H1 (cell line): ENCODE measurements around the gene SPINDOC. TPM values are rescaled to one million over a fixed set of nuclear protein-coding genes. Genes with fewer than 3 reads are reported as not detected.

Experiments
- CTCF ChIA-PET: fragments of 300-600 bp; sonication (Branson Sonifier 250); formaldehyde crosslinking; loops from one replicate; lab custom pipeline; 2021; ENCODE audit not compliant: partially characterized antibody; lab: Charles Lee
- POLR2A ChIA-PET: fragments of 300-600 bp; sonication (Branson Sonifier 250); formaldehyde crosslinking; loops from one replicate; lab custom pipeline; 2021; ENCODE audit warnings: inconsistent platforms; ENCODE audit not compliant: partially characterized antibody; lab: Charles Lee
- DNase-seq, 2 experiments: peaks; one replicate each; pipeline versions ENCODE4 v3.0.0 to v3.0.0-alpha.2; 2010 to 2022; ENCODE audit warnings: low spot score in 2 of 2, low read depth in 1 of 2, mixed read lengths in 1 of 2
- FAIRE-seq: peaks from 2 replicates; lab custom pipeline; 2011; peaks lifted over from hg19 to GRCh38; lab: Jason Lieb, UNC
- H2AFZ ChIP-seq: 2 replicates; pipeline ENCODE4 v1.8.1; 2012; ENCODE audit warnings: low read length, inconsistent platforms
- H2AK5ac ChIP-seq: 2 replicates; pipeline ENCODE4 v1.6.1; 2013; ENCODE audit warnings: low read depth, low read length
- H2BK120ac ChIP-seq: replicated peaks from 2 replicates; pipeline ENCODE3; 2013; ENCODE audit warnings: low read depth, low read length, inconsistent platforms
- H2BK12ac ChIP-seq: 2 replicates; pipeline ENCODE4 v1.6.1; 2013; ENCODE audit warnings: low read depth, low read length
- H2BK15ac ChIP-seq: 2 replicates; pipeline ENCODE4 v1.6.1; 2013; ENCODE audit warnings: low read length
- H2BK20ac ChIP-seq: 2 replicates; pipeline ENCODE4 v1.6.1; 2013; ENCODE audit warnings: low read length
- H2BK5ac ChIP-seq: 2 replicates; pipeline ENCODE4 v1.6.1; 2013; ENCODE audit warnings: low read depth, low read length
- H3K14ac ChIP-seq: 2 replicates; pipeline ENCODE4 v1.6.1; 2013; ENCODE audit warnings: inconsistent platforms; ENCODE audit not compliant: insufficient read length
- H3K18ac ChIP-seq: 2 replicates; pipeline ENCODE4 v1.6.1; 2013; ENCODE audit warnings: low read length; ENCODE audit errors: extremely low read depth
- H3K23ac ChIP-seq: 2 replicates; pipeline ENCODE4 v1.6.1; 2013; ENCODE audit warnings: inconsistent platforms; ENCODE audit not compliant: insufficient read length
- H3K23me2 ChIP-seq: 2 replicates; pipeline ENCODE4 v1.6.1; 2013; ENCODE audit warnings: low read depth, low read length
- H3K27ac ChIP-seq: 2 replicates; pipeline ENCODE4 v1.6.1; 2011; ENCODE audit warnings: low read depth, low read length, inconsistent platforms
- H3K27me3 ChIP-seq, 4 experiments: replicated peaks in 1 of 4; 1 replicate in 1 of 4; 2 replicates in 3 of 4; pipeline versions ENCODE4 v1.6.1 to v1.8.1; 2011 to 2013; ENCODE audit warnings: low read length in 3 of 4, mild to moderate bottlenecking in 3 of 4, inconsistent platforms in 2 of 4, mixed read lengths in 2 of 4, moderate library complexity in 1 of 4; ENCODE audit not compliant: control insufficient read depth in 3 of 4, insufficient read depth in 3 of 4; ENCODE audit errors: extremely low read depth in 1 of 4
- H3K36me3 ChIP-seq, 4 experiments: 2 replicates each; pipeline versions ENCODE4 v1.6.1 to v1.8.1; 2011 to 2013; ENCODE audit warnings: mild to moderate bottlenecking in 4 of 4, low read length in 3 of 4, moderate library complexity in 2 of 4, control low read depth in 1 of 4, inconsistent platforms in 1 of 4; ENCODE audit not compliant: insufficient read depth in 4 of 4, control insufficient read depth in 2 of 4
- H3K4ac ChIP-seq: replicated peaks from 2 replicates; pipeline ENCODE3; 2013; ENCODE audit warnings: low read length, low read depth, mixed read lengths, inconsistent platforms; ENCODE audit not compliant: insufficient read length
- H3K4me1 ChIP-seq, 4 experiments: replicated peaks in 1 of 4; 1 replicate in 1 of 4; 2 replicates in 3 of 4; pipeline versions ENCODE4 v1.6.1 to v1.8.1; 2011 to 2013; ENCODE audit warnings: low read length in 3 of 4, inconsistent platforms in 2 of 4, mixed read lengths in 1 of 4; ENCODE audit not compliant: insufficient read depth in 4 of 4, control insufficient read depth in 3 of 4
- H3K4me2 ChIP-seq, 2 experiments: 2 replicates each; pipeline versions ENCODE4 v1.6.1 to v1.8.1; 2011 to 2013; ENCODE audit warnings: low read depth in 2 of 2, low read length in 2 of 2, control low read depth in 1 of 2, inconsistent platforms in 1 of 2, mild to moderate bottlenecking in 1 of 2; ENCODE audit not compliant: insufficient read depth in 1 of 2
- H3K4me3 ChIP-seq, 4 experiments: fragments of 200-600, 300-600 bp in 1 of 4; sonication (generic), shearing (Covaris generic), sonication (Bioruptor Twin) in 1 of 4; 2 replicates each; pipeline versions ENCODE4 v1.5.1 to v1.8.1; 2011 to 2016; ENCODE audit warnings: low read length in 4 of 4, low read depth in 3 of 4, control low read depth in 2 of 4, inconsistent platforms in 2 of 4, mild to moderate bottlenecking in 2 of 4, mixed read lengths in 1 of 4, moderate library complexity in 1 of 4; ENCODE audit not compliant: insufficient read depth in 2 of 4; ENCODE audit errors: extremely low read depth in 1 of 4
- H3K56ac ChIP-seq: replicated peaks from 2 replicates; pipeline ENCODE3; 2013; ENCODE audit warnings: low read depth, mild to moderate bottlenecking, mixed read lengths, low read length, inconsistent platforms; ENCODE audit not compliant: insufficient read length
- H3K79me1 ChIP-seq: 2 replicates; pipeline ENCODE4 v1.6.1; 2013; ENCODE audit warnings: low read depth, low read length, control low read depth
- H3K79me2 ChIP-seq, 2 experiments: 2 replicates each; pipeline versions ENCODE4 v1.6.1 to v1.8.1; 2012 to 2013; ENCODE audit warnings: low read length in 2 of 2, mild to moderate bottlenecking in 2 of 2, inconsistent platforms in 1 of 2; ENCODE audit not compliant: insufficient read depth in 2 of 2, control insufficient read depth in 1 of 2
- H3K9ac ChIP-seq, 4 experiments: replicated peaks in 1 of 4; 1 replicate in 1 of 4; 2 replicates in 3 of 4; pipeline versions ENCODE4 v1.6.1 to v1.8.1; 2011 to 2013; ENCODE audit warnings: low read depth in 3 of 4, low read length in 3 of 4, control low read depth in 2 of 4, mild to moderate bottlenecking in 2 of 4, moderate library complexity in 2 of 4, inconsistent platforms in 1 of 4; ENCODE audit errors: extremely low read depth in 1 of 4
- H3K9me3 ChIP-seq, 2 experiments: 2 replicates each; pipeline versions ENCODE4 v1.6.1 to v1.8.1; 2012 to 2013; ENCODE audit warnings: mild to moderate bottlenecking in 2 of 2, moderate library complexity in 2 of 2, control low read depth in 1 of 2, inconsistent platforms in 1 of 2, low read depth in 1 of 2, low read length in 1 of 2, mixed read lengths in 1 of 2; ENCODE audit not compliant: insufficient read depth in 2 of 2
- H4K20me1 ChIP-seq, 2 experiments: replicated peaks in 1 of 2; 2 replicates each; pipeline versions ENCODE3 to v1.8.1; 2011 to 2013; ENCODE audit warnings: inconsistent platforms in 2 of 2, low read length in 2 of 2, mild to moderate bottlenecking in 1 of 2; ENCODE audit not compliant: insufficient read depth in 2 of 2, control insufficient read depth in 1 of 2
- H4K5ac ChIP-seq: 2 replicates; pipeline ENCODE4 v1.6.1; 2013; ENCODE audit warnings: low read length, low read depth, mixed read lengths, inconsistent platforms; ENCODE audit not compliant: insufficient read length
- H4K8ac ChIP-seq: 2 replicates; pipeline ENCODE4 v1.8.0; 2013; ENCODE audit warnings: mild to moderate bottlenecking, moderate library complexity, low read length, inconsistent platforms; ENCODE audit not compliant: insufficient read depth; ENCODE audit errors: extremely low read depth
- H4K91ac ChIP-seq: replicated peaks from 2 replicates; pipeline ENCODE3; 2013; ENCODE audit warnings: low read length, mixed read lengths, inconsistent platforms; ENCODE audit not compliant: insufficient read length
- BACH1 ChIP-seq: IDR thresholded peaks from 2 replicates; pipeline ENCODE4 v1.6.1; 2012; ENCODE audit warnings: low read length, improper control_type of control experiment
- CTCF ChIP-seq, 3 experiments: IDR thresholded peaks; 1 replicate in 2 of 3; 2 replicates in 1 of 3; pipeline versions ENCODE4 v1.5.1 to v1.6.1; 2011; ENCODE audit warnings: low read length in 3 of 3, mild to moderate bottlenecking in 3 of 3, inconsistent platforms in 2 of 3, low read depth in 1 of 3, moderate library complexity in 1 of 3; ENCODE audit not compliant: insufficient read depth in 1 of 3; ENCODE audit errors: control extremely low read depth in 1 of 3
- E2F6 ChIP-seq: IDR thresholded peaks from 2 replicates; pipeline ENCODE4 v1.6.1; 2012; ENCODE audit warnings: inconsistent platforms
- MAX ChIP-seq: IDR thresholded peaks from 2 replicates; pipeline ENCODE4 v1.6.1; 2012; ENCODE audit warnings: inconsistent platforms
- SAP30 ChIP-seq: fragments of 300-600 bp; sonication (generic); IDR thresholded peaks from 2 replicates; pipeline ENCODE4 v1.7.1; 2012; ENCODE audit warnings: low read length, moderate library complexity, mild to moderate bottlenecking, inconsistent platforms; ENCODE audit not compliant: insufficient read depth, insufficient replicate concordance
- TAF1 ChIP-seq: IDR thresholded peaks from 2 replicates; pipeline ENCODE4 v1.6.1; 2011; ENCODE audit warnings: mild to moderate bottlenecking, low read depth, low read length
- WGBS, 2 experiments: shearing (Covaris generic) in 1 of 2; methylation state at CpG; one replicate each; pipeline versions ENCODE4 v1.1.6 to v1.1.7; 2013 to 2015; ENCODE audit warnings: low lambda C conversion rate in 2 of 2, mixed read lengths in 2 of 2, inconsistent platforms in 1 of 2, low coverage in 1 of 2, missing lambda C conversion rate in 1 of 2; ENCODE audit not compliant: insufficient replicate concordance in 2 of 2, insufficient coverage in 1 of 2, insufficient read length in 1 of 2; ENCODE audit errors: extremely low coverage in 1 of 2, missing lambda C conversion rate in 1 of 2; 5-methylcytosine and 5-hydroxymethylcytosine counted together
- polyA plus RNA-seq, 7 experiments: library from polyadenylated mRNA; depleted of rRNA in 3 of 7; stranded (reverse) in 5 of 7; unstranded in 2 of 7; fragments of >200 nt in 5 of 7; fragments of 200-250 nt in 2 of 7; gene quantifications; 1 replicate in 5 of 7; 2 replicates in 1 of 7; 4 replicates in 1 of 7; pipeline versions ENCODE4 v1.2.1 to v1.2.3, GENCODE V29; 2011 to 2013; ENCODE audit warnings: missing spikeins in 2 of 7, mixed read lengths in 2 of 7
- total RNA-seq: library from RNA; stranded (reverse); fragmentation: NEBNext Ultra II Directional; extraction: Animal tissue kit (Norgen Biotek cat#: 25700); gene quantifications from 2 replicates; pipeline ENCODE4 v1.2.1, GENCODE V29; 2021

The SPINDOC gene
- total and polyA plus RNA-seq, 2 of the 8 experiments (the other 6 are each of a cell fraction or from before 2014, with no cell fraction given), result 78.7 to 99.7 TPM

- CTCF ChIA-PET, result interaction anchor here (0.7 to 2.2 kb wide), 22 partner anchors 10 to 865 kb away, joined by 3 to 9 read pairs (median 4); no protein-coding TSS in a partner anchor
- FAIRE-seq, result no peak
- peak in 2 of 3 experiments; percentile 55 to 73; a peak in 3 of 4 replicates for TF ChIP-seq CTCF (IDR thresholded peaks at IDR 0.05; ENCODE audit: control extremely low read depth in 1 of 3, insufficient read depth in 1 of 3, low read depth in 1 of 3, low read length in 3 of 3)
- no peak for TF ChIP-seq SAP30
- TF ChIP-seq E2F6, result peak; percentile 53
- TF ChIP-seq MAX, result peak; percentile 64
- TF ChIP-seq BACH1, result no peak
- peak; percentile 50; the same call in 1 of the 2 replicates for TF ChIP-seq TAF1
Measured at GRCh38 chr11:63768237-63769041, 44.8 kb upstream of the SPINDOC start, which contains the start of gene ZFTA. ZFTA (minus strand) TSS chr11:63768775; CDS start chr11:63768622, 153 bp downstream.

More at GRCh38 chr11:63768237-63769041, 44.8 kb upstream of the SPINDOC start, which contains the start of gene ZFTA:
- Histone ChIP-seq H3K36me3 (peaks cover 0 to 7% (median 0%) of the 10 kb centered on the region in 4 experiments; a peak in 2 of 8 replicates), H3K79me1 (peaks cover 9% of the 10 kb centered on the region), H2BK120ac (no peak within 1 kb of the TSS), H2AK5ac (no peak within 1 kb of the TSS), H3K23ac (no peak within 1 kb of the TSS), H2BK15ac (no peak within 1 kb of the TSS), H3K9ac (peak within 1 kb of the TSS; percentile 46 to 93 (median 79); a peak in 6 of 7 replicates), H4K91ac (no peak within 1 kb of the TSS), H3K9me3 (no peaks in the 10 kb centered on the region), H3K27me3 (peaks cover 0 to 16% (median 13%) of the 10 kb centered on the region in 4 experiments; a peak in 6 of 7 replicates), H3K4me1 (peaks cover 5 to 33% (median 26%) of the 10 kb centered on the region in 4 experiments), H2BK5ac (peak within 1 kb of the TSS; percentile 52; the same call in 1 of the 2 replicates), H3K18ac (peak within 1 kb of the TSS; percentile 81), H3K14ac (no peak within 1 kb of the TSS), H4K5ac (peak within 1 kb of the TSS; percentile 2), H2BK12ac (no peak within 1 kb of the TSS), H3K4me3 (peak within 1 kb of the TSS; percentile 57 to 96 (median 82)), H3K23me2 (peaks cover 11% of the 10 kb centered on the region), H3K56ac (peak within 1 kb of the TSS; percentile 11), H4K20me1 (peaks cover 12 to 13% of the 10 kb centered on the region in 2 experiments), H3K79me2 (peaks cover 0 to 21% of the 10 kb centered on the region in 2 experiments; a peak in 2 of 4 replicates), H4K8ac (peak within 1 kb of the TSS; percentile 66; the same call in 1 of the 2 replicates), H3K27ac (peak within 1 kb of the TSS; percentile 83; the same call in 1 of the 2 replicates), H2BK20ac (no peak within 1 kb of the TSS), H3K4me2 (peak within 1 kb of the TSS; percentile 93 to 99), H2AFZ (no peak within 1 kb of the TSS), H3K4ac (peak within 1 kb of the TSS; percentile 47)
- POLR2A ChIA-PET, result interaction anchor here (0.6 to 6.8 kb wide), 26 partner anchors 11 to 779 kb away, joined by 3 to 73 read pairs (median 4); partner anchors contain the start of genes RCOR2 and SPINDOC
- 1% methylated on average over 21 of the region's 113 CpGs; no CpG with 5 or more reads in 1 of the 2 experiments for WGBS, 2 experiments
- DNase-seq, result peak in 1 of 2 experiments; percentile 90
